Nephron progenitor cell (in vitro differentiated cells): ENCODE results near the gene MYO18A.
A peak's percentile ranks its signal among the peaks of the same experiment; 100 is the strongest.

Source experiments
- DNase-seq: peaks from one replicate; pipeline ENCODE4 v3.0.0; 2021
- H3K27ac Mint-ChIP-seq: 2 replicates; pipeline ENCODE4 v1.8.0; 2021; ENCODE audit warnings: mild to moderate bottlenecking, moderate library complexity, mixed read lengths
- H3K27me3 Mint-ChIP-seq: 2 replicates; pipeline ENCODE4 v1.8.0; 2021; ENCODE audit warnings: mild to moderate bottlenecking, low read depth, mixed read lengths; ENCODE audit not compliant: poor library complexity
- H3K36me3 Mint-ChIP-seq: 2 replicates; pipeline ENCODE4 v1.8.0; 2021; ENCODE audit warnings: low read depth, mixed read lengths
- H3K4me1 Mint-ChIP-seq: 2 replicates; pipeline ENCODE4 v1.8.0; 2021; ENCODE audit warnings: mixed read lengths
- H3K4me3 Mint-ChIP-seq: 2 replicates; pipeline ENCODE4 v1.8.0; 2021; ENCODE audit warnings: mild to moderate bottlenecking, moderate library complexity, mixed read lengths
- H3K9me3 Mint-ChIP-seq: 2 replicates; pipeline ENCODE4 v1.8.0; 2021; ENCODE audit warnings: mild to moderate bottlenecking, moderate library complexity, mixed read lengths
- TF ChIP-seq, protein P1 (sequence below): fragments of 200-600 bp; sonication (generic); IDR thresholded peaks from 2 replicates; pipeline ENCODE4 v1.5.0; 2021; ENCODE audit warnings: antibody characterized with exemption

Gene MYO18A

DNA sequence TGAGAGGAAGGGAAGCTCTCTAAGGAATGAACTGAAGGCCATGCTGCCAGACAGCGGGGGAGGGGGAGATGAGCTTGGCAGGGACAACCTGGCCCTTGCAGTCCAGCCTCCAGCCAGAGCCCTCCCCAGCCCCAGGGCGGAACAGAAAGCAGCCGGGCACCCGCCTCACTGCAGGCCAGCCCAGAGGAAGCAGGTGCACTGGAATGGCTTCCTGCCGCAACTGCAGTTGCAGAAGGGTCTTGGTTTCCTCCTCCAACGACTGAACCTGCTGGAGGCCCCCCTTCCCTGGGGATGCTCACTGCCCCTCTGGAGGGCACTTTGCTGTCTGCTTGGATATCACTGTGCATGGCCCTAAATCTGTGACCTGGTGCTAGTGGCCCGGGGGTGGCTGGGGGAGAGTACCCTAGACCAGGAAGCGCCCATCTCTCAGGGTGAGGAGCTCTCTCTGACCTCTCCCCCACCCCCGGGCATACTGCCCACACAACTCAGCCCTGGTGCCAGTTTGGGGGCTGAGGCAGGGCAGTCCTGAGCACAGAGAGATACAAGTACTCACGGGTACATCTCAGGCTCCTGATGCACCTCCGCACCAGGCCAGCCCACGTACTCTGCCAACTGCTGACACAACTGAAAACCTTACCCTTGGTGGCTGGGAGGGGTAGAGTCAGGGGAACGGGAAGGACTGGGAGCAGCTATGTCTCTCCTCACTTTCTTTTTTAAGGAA is 41.1 kb downstream of the MYO18A start:
- no peak for DNase-seq
- TF ChIP-seq, protein P1, sequence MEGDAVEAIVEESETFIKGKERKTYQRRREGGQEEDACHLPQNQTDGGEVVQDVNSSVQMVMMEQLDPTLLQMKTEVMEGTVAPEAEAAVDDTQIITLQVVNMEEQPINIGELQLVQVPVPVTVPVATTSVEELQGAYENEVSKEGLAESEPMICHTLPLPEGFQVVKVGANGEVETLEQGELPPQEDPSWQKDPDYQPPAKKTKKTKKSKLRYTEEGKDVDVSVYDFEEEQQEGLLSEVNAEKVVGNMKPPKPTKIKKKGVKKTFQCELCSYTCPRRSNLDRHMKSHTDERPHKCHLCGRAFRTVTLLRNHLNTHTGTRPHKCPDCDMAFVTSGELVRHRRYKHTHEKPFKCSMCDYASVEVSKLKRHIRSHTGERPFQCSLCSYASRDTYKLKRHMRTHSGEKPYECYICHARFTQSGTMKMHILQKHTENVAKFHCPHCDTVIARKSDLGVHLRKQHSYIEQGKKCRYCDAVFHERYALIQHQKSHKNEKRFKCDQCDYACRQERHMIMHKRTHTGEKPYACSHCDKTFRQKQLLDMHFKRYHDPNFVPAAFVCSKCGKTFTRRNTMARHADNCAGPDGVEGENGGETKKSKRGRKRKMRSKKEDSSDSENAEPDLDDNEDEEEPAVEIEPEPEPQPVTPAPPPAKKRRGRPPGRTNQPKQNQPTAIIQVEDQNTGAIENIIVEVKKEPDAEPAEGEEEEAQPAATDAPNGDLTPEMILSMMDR: no peak
- H3K4me3 Mint-ChIP-seq: peak overlapping the region; percentile 70
- H3K4me1 Mint-ChIP-seq: peaks cover 70% of the 10 kb centered on the region
- H3K9me3 Mint-ChIP-seq: no peaks in the 10 kb centered on the region
- peaks cover 3% of the 10 kb centered on the region for H3K27me3 Mint-ChIP-seq
- H3K27ac Mint-ChIP-seq: peak overlapping the region; percentile 43
- H3K36me3 Mint-ChIP-seq: no peaks in the 10 kb centered on the region

DNA sequence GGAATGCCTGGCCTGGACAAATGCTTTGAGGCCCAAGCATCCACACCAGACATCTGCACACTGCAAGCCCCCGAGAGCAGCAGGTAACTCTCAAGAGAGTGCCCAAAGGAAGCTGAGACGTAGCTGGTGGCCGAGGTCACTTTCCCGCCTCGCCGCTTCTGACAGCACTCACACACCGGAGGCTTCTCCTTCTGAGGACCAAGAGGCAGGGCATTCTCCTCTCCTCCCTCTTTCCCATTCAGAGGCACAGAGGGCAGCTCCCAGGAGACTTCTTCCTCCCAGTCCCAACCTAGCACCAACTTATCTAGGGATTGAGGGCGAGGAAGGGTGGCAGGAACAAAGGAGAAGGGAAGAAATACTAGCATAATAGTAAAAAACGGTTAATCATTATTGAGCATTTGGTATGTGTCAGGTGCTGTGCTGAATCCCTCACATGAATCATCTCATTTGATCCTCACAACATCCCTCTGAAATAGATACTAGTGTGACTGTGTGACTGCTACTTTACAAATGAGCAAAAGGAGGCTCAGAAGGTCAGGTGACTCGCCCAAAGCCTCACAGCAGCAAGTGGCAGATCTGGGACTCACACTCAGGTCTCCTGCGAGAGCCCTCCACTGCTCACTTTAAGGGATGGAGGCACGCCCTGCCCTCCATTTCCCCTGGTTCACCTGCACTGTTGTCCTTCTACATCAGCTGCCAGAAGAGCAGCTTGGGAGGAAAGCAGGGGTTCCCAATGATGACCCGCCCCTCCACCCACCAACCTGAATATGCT is 41.8 kb downstream of the MYO18A start:
- Mint-ChIP-seq H3K27ac (no peak overlapping the region), H3K27me3 (peaks cover 3% of the 10 kb centered on the region), H3K9me3 (no peaks in the 10 kb centered on the region), H3K36me3 (no peaks in the 10 kb centered on the region), H3K4me1 (peaks cover 68% of the 10 kb centered on the region), H3K4me3 (no peak overlapping the region)
- TF ChIP-seq, protein P1: no peak
- no peak for DNase-seq

DNA sequence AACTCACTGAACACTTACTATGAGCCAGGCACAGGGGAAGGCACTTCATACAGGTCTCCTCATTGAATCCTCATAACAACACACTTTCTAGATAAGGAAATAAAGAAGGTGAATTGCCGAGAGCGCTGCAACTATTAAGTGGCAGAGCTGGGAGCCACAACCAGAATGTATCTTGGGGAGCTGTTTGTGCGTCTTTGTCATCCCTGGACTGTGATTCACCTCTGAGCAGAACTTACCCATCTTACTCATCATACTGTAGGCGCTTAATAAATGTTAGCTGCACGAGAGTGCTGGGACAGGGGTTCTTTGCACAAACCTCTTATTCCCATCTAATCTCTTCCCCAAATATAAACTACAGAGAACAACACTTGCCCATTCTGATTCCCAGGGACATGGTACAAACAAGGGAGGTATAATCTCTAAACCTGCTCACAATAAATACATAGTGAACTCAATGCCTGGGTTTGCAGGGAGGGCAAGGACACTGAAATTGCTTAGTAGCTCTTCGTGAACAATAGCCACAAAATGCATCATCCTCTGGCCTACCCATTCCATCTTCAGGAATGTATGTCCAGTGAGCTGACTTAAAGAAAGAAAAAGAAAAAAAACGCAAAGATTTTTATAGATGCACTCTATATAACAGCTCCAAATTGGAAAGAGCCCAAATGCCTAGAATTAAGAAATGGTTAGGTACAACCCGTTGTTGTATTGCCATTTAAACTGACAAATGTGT is 43.0 kb downstream of the MYO18A start:
- peaks cover 72% of the 10 kb centered on the region for H3K4me1 Mint-ChIP-seq
- H3K27ac Mint-ChIP-seq: no peak overlapping the region

DNA sequence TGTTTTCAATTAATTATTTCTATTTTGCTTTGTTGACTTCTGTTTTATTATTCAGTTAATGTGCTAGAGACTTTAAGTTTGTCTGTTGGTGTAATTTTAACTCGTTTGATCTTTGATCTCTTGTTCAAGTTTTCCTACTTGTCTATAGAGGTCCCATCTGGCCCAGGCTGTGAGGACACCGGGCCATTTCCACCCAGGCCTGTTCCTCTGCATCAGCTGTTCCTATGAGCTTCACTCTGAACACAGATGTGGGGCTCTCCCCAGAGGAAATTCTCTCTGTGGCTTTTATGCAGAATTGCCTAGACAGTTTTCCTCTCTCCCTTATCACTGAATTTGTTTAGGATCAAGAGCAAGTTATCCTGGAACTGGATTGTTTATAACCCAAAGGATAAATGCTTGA is 44.7 kb downstream of the MYO18A start:
- TF ChIP-seq, protein P1: no peak
- Mint-ChIP-seq H3K4me1 (peaks cover 67% of the 10 kb centered on the region), H3K27me3 (peaks cover 3% of the 10 kb centered on the region), H3K27ac (no peak overlapping the region), H3K36me3 (no peaks in the 10 kb centered on the region), H3K4me3 (no peak overlapping the region), H3K9me3 (no peaks in the 10 kb centered on the region)
- no peak for DNase-seq

More for the DNA sequence above, 43.0 kb downstream of the MYO18A start:
- no peak for DNase-seq
- Mint-ChIP-seq H3K36me3 (no peaks in the 10 kb centered on the region), H3K9me3 (no peaks in the 10 kb centered on the region), H3K27me3 (peaks cover 3% of the 10 kb centered on the region), H3K4me3 (no peak overlapping the region)
- TF ChIP-seq, protein P1: no peak

DNA sequence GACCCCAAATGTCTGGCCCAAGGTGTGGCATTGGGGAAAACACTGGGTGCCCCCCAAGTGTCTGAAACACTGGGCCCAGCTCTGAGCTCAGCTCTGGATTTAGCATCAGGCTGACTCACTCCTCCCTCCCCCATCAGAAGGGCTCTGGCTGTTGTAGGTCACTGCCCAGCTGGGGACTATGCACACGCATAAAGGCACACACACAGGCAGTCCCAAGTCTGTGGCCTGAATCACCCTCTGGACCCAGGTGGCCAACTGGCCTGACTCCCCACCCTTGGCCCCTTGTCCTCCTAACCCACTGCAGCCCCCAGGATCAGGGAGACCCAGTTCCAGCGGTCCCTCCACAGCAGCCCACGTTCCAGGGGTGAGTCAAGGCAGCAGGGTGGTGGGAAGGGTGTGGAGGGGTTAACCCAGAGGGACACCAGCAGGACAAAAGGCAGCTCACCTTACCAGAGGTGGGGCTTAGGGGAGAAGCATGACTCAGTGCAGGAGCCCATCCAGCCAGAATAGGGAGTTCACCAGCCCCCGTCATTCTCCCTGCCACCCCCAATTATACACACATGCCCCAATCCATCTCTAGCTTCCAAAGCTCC is 47.0 kb downstream of the MYO18A start:
- H3K27me3 Mint-ChIP-seq: peaks cover 3% of the 10 kb centered on the region
- no peaks in the 10 kb centered on the region for H3K9me3 Mint-ChIP-seq
- TF ChIP-seq, protein P1: no peak
- H3K27ac Mint-ChIP-seq: no peak overlapping the region
- peaks cover 63% of the 10 kb centered on the region for H3K4me1 Mint-ChIP-seq
- no peak overlapping the region for H3K4me3 Mint-ChIP-seq
- no peak for DNase-seq
- H3K36me3 Mint-ChIP-seq: no peaks in the 10 kb centered on the region
